AG04450 (cell line): ENCODE measurements around the gene C9orf72. TPM values are rescaled to one million over a fixed set of nuclear protein-coding genes. Genes with fewer than 3 reads are reported as not detected.

Source experiments
- CTCF ChIA-PET: fragments of 300-600, 350-600 bp; formaldehyde crosslinking; extraction: SDS; loops from one replicate; lab custom pipeline; 2022; ENCODE audit warnings: antibody characterized with exemption, inconsistent platforms; lab: Charles Lee
- POLR2A ChIA-PET: fragments of 350-600 bp; formaldehyde crosslinking; extraction: SDS; loops from one replicate; lab custom pipeline; 2021; ENCODE audit warnings: antibody characterized with exemption, inconsistent platforms; lab: Yijun Ruan, JAX
- DNase-seq: peaks from one replicate; pipeline ENCODE4 v3.0.0-alpha.2; 2011; ENCODE audit warnings: low read depth, low spot score
- H3K27ac ChIP-seq: one replicate; pipeline ENCODE4 v1.5.1; 2012; ENCODE audit warnings: low read depth, low read length, control low read depth
- H3K27me3 ChIP-seq: one replicate; pipeline ENCODE4 v1.6.0; 2012; ENCODE audit warnings: low read length; ENCODE audit not compliant: control insufficient read depth, insufficient read depth
- H3K4me3 ChIP-seq: 2 replicates; pipeline ENCODE4 v1.5.1; 2011; ENCODE audit warnings: mild to moderate bottlenecking, low read depth, low read length, control low read depth
- H3K9me3 ChIP-seq: 2 replicates; pipeline ENCODE4 v1.5.1; 2012; ENCODE audit warnings: low read length; ENCODE audit not compliant: control insufficient read depth, insufficient read depth
- polyA minus RNA-seq: library from RNA; depleted of rRNA, polyadenylated mRNA; stranded (reverse); fragments of >200 nt; gene quantifications from 2 replicates; pipeline ENCODE4 v1.2.3, GENCODE V29; 2011; rRNA and poly(A)+ RNA removed
- polyA plus RNA-seq: library from polyadenylated mRNA; depleted of rRNA; stranded (reverse); fragments of >200 nt; gene quantifications from 2 replicates; pipeline ENCODE4 v1.2.3, GENCODE V29; 2011; rRNA removed
- TF ChIP-seq, protein P1 (sequence below): IDR thresholded peaks from 2 replicates; pipeline ENCODE4 v1.5.1; 2011; ENCODE audit warnings: low read depth, low read length, control low read depth, inconsistent platforms

The C9orf72 gene, protein sequence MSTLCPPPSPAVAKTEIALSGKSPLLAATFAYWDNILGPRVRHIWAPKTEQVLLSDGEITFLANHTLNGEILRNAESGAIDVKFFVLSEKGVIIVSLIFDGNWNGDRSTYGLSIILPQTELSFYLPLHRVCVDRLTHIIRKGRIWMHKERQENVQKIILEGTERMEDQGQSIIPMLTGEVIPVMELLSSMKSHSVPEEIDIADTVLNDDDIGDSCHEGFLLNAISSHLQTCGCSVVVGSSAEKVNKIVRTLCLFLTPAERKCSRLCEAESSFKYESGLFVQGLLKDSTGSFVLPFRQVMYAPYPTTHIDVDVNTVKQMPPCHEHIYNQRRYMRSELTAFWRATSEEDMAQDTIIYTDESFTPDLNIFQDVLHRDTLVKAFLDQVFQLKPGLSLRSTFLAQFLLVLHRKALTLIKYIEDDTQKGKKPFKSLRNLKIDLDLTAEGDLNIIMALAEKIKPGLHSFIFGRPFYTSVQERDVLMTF
- polyA plus RNA-seq (3.4 and 4.6 TPM in 2 replicates), polyA minus RNA-seq (1.9 and 4.3 TPM in 2 replicates)

DNA sequence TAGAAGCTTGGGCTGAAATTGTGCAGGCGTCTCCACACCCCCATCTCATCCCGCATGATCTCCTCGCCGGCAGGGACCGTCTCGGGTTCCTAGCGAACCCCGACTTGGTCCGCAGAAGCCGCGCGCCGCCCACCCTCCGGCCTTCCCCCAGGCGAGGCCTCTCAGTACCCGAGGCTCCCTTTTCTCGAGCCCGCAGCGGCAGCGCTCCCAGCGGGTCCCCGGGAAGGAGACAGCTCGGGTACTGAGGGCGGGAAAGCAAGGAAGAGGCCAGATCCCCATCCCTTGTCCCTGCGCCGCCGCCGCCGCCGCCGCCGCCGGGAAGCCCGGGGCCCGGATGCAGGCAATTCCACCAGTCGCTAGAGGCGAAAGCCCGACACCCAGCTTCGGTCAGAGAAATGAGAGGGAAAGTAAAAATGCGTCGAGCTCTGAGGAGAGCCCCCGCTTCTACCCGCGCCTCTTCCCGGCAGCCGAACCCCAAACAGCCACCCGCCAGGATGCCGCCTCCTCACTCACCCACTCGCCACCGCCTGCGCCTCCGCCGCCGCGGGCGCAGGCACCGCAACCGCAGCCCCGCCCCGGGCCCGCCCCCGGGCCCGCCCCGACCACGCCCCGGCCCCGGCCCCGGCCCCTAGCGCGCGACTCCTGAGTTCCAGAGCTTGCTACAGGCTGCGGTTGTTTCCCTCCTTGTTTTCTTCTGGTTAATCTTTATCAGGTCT is at the start of gene C9orf72:
Gene C9orf72 (minus strand): TSS at position 564 of the 716 bp plus-strand sequence. CDS start 6,361 bp downstream, outside the sequence.
- H3K4me3 ChIP-seq = peak within 1 kb of the TSS; percentile 73
- ChIA-PET POLR2A (interaction anchor here (0.6 kb wide), 1 partner anchor 98 kb away, joined by 3 read pairs; no protein-coding TSS in a partner anchor), CTCF (interaction anchor here (1.0 to 1.2 kb wide), 2 partner anchors 26 to 240 kb away, joined by 3 to 4 read pairs; no protein-coding TSS in a partner anchor)
- peak within 1 kb of the TSS; percentile 95 for H3K27ac ChIP-seq
- H3K27me3 ChIP-seq = no peaks in the 10 kb centered on the region
- TF ChIP-seq, protein P1, sequence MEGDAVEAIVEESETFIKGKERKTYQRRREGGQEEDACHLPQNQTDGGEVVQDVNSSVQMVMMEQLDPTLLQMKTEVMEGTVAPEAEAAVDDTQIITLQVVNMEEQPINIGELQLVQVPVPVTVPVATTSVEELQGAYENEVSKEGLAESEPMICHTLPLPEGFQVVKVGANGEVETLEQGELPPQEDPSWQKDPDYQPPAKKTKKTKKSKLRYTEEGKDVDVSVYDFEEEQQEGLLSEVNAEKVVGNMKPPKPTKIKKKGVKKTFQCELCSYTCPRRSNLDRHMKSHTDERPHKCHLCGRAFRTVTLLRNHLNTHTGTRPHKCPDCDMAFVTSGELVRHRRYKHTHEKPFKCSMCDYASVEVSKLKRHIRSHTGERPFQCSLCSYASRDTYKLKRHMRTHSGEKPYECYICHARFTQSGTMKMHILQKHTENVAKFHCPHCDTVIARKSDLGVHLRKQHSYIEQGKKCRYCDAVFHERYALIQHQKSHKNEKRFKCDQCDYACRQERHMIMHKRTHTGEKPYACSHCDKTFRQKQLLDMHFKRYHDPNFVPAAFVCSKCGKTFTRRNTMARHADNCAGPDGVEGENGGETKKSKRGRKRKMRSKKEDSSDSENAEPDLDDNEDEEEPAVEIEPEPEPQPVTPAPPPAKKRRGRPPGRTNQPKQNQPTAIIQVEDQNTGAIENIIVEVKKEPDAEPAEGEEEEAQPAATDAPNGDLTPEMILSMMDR = no peak
- DNase-seq = no peak
- H3K9me3 ChIP-seq = no peaks in the 10 kb centered on the region; the same call in 1 of the 2 replicates

DNA sequence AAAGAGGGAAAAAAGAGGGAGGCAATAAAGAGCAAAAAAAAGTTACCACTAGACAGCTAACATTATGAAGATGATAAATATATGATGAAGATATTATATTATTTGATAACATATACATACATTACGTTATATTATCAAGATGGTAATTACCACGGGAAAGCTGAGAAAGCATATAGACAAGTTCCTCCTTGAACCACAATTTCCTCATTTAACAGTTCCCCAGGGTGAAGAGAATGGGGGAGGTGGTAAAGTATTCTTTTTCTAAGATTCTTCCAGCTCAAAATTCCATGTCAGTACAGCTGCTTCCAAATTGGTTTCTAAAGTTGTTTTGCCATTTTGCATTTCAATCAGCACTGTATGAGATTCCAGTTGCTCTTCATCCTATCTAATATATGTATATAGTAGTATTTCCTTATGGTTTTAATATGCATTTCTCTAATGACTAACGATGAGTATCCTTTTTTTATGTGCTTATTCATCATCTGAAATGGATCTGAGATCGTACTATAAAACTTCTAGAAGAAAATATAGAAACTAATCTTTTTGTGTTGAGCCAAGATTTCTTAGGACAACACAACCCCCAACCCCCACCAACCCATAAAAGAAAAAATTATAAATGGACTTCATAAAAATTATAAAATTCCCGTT is 49.5 kb upstream of the C9orf72 start:
- DNase-seq = no peak
- Histone ChIP-seq H3K27me3 (no peaks in the 10 kb centered on the region), H3K4me3 (no peak overlapping the region), H3K9me3 (no peaks in the 10 kb centered on the region), H3K27ac (no peak overlapping the region)
- CTCF ChIA-PET = interaction anchor here (0.6 kb wide), 1 partner anchor 23 kb away, joined by 3 read pairs; no protein-coding TSS in a partner anchor
- POLR2A ChIA-PET = no interaction called here
- TF ChIP-seq, protein P1 = no peak

DNA sequence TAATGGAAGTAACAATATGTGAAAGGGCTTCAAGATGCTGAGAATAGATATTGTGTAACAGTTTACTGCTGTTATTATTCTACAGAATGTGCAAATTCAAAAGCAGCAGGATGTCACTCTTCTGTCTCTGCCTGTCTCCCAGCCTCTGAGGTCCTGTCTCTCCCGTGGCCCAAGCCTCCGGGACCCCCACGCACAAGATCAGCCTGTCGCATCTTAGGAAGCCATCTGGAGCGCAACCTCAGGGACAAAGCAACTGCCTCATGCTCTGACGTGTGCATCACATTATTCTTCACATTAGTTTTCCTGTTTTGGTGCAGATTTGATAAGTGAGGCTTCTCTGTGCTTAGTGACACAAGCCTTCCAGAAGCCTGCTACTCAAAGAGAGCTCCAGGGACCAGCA is 46.5 kb upstream of the C9orf72 start:
- POLR2A ChIA-PET = no interaction called here

DNA sequence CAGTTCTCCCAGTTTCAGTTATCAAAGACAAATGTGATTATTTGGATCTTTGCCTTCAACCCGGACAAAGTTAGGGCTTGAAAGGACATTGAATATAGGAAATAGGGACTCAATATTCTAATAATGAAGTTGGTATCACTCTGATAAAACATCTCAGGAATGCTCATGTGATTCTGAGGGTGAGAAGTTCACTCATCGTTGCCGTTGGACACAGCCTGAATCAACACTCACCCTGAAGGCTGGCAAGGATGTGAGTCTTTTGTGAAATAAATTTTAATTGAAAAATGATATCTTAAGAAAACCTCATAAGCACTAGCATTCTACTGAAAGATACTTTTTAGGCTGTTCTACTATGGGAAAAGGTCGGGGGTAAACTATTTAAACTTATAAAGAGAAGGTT is 44.8 kb upstream of the C9orf72 start:
- POLR2A ChIA-PET = no interaction called here
- Histone ChIP-seq H3K4me3 (no peak overlapping the region), H3K27me3 (no peaks in the 10 kb centered on the region), H3K27ac (no peak overlapping the region), H3K9me3 (no peaks in the 10 kb centered on the region)
- DNase-seq = no peak
- CTCF ChIA-PET = no interaction called here
- TF ChIP-seq, protein P1 = no peak

More for the DNA sequence above, 46.5 kb upstream of the C9orf72 start:
- no peak overlapping the region for H3K27ac ChIP-seq
- CTCF ChIA-PET = no interaction called here
- TF ChIP-seq, protein P1 = no peak
- no peak overlapping the region for H3K4me3 ChIP-seq
- no peaks in the 10 kb centered on the region for H3K27me3 ChIP-seq
- H3K9me3 ChIP-seq = no peaks in the 10 kb centered on the region
- DNase-seq = no peak
